Stimulated activated CD8-positive, alpha-beta memory T cell treated with anti-CD3 and anti-CD28 coated beads, Interleukin-4, amount 100 ng/mL, for 48 hours (primary cell): ENCODE results near the gene KCNIP1.
A peak's percentile ranks its signal among the peaks of the same experiment; 100 is the strongest.

Experiments used
- DNase-seq: peaks from one replicate; pipeline ENCODE4 v3.0.0-alpha.2; 2020

The KCNIP1 gene

DNA sequence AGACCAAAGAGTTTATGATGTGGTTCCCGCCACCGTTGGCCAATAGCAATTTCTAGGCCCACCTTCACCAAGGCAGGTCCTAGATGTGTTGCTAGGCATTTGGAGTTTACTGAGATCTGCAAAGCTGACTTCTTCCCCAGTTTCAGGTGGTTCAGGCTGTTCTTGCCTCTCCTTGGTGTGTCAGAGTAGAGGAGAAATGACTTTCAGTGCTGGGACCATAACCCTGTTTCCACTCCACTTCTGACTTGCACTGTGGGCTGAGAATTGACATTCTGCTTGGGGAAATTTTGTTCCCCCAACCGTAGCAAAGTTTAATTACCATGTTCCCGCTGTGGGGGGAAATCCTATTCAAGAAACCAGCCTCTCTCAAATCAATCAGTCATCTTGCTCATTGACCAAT, 151.7 kb downstream of the KCNIP1 start:
- DNase-seq, result no peak

DNA sequence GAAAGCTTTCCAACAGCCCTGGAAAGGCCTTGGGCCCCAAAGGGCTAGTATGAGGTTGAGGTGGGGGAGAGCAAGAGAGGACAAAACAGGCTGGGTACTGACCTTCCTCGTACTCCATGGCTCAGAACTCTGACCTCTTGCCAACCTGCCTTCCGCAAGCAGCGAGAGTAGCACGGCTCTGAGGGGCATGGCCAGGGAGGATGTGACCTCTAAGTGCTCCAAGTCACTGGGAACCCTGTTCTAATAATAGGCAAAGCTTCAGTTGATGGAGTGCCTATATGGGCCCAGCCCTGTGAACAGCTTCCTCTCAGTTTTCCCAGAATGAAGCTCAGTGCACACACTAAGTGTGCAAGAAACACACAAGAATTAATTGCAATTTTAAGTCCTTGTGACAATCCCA, 152.1 kb downstream of the KCNIP1 start:
- DNase-seq, result no peak

- no peak for DNase-seq
These were observed 152.5 kb downstream of the KCNIP1 start for GRCh38 chr5:170656346-170656745.

- DNase-seq, result no peak
These were observed 156.7 kb downstream of the KCNIP1 start for GRCh38 chr5:170660531-170660930.

DNA sequence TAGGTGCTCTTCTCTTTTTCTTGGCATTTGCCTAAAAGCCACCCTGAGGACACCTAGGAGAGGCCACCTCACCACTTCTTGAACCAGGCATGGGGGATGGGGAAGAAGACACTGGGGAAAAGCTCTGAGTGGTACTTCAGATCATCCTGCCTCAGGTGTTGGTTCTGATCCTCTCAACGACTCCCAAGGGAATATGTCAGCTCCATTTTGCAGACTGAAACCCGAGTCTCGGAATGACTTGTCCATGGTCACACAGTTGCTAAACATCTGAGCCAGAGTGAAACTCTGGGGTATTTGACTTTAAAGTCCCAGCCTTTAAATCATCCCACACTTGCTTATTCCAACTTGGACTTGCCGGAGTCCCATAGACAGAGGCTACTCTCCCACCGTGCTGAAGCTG, 159.1 kb downstream of the KCNIP1 start:
- no peak for DNase-seq

GRCh38 chr5:170678811-170679210, 175.0 kb downstream of the KCNIP1 start:
- no peak for DNase-seq

GRCh38 chr5:170681013-170681433, 177.2 kb downstream of the KCNIP1 start:
- peak; percentile 69 for DNase-seq

DNA sequence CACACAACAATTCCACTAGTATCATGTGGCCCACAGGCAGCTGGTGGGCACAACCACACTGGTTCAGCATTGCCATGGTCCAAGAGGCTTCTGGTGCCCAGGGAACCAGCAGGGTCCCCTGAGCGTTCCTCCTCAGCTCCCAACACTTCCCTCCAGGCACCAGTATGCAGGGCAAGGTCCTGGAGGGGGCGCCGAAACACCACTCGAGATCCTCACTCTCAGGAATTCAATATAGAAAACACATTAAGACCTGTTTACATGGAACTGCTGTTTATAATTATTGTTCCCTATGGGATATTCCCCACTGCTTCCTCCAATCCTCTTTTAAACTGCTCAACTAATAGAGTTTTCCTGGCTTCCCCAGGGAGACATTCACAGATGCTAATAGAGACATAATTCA, 187.8 kb downstream of the KCNIP1 start:
- no peak for DNase-seq

GRCh38 chr5:170693701-170694100, 189.9 kb downstream of the KCNIP1 start:
- DNase-seq, result no peak

- no peak for DNase-seq
These were observed 191.1 kb downstream of the KCNIP1 start for GRCh38 chr5:170694911-170695310.

GRCh38 chr5:170697031-170697430, 193.2 kb downstream of the KCNIP1 start:
- DNase-seq, result no peak

DNA sequence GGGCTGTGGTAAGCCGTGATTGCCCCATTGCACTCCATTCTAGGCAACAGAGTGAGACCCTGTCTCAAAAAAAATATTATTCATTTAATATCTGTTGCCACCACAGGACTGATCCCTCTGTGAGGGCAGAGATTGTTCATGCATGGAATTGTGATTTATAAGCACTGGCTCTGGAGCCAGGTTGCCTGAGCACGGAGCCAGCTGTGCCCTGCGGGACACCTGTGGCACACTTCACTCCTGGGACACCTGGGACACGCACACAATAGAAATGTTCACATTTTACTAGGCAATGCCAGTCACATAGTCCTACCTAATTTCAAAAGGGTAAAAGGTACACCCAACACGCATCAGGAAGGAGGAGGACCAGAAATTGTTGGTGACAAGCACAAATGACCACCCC, 196.7 kb downstream of the KCNIP1 start:
- no peak for DNase-seq

GRCh38 chr5:170701334-170701733, 197.5 kb downstream of the KCNIP1 start:
- DNase-seq, result no peak

- no peak for DNase-seq
These were observed 200.8 kb downstream of the KCNIP1 start for GRCh38 chr5:170704417-170705192.

GRCh38 chr5:170709640-170710039, 205.8 kb downstream of the KCNIP1 start:
- DNase-seq, result no peak

GRCh38 chr5:170711300-170711699, 207.5 kb downstream of the KCNIP1 start:
- DNase-seq, result no peak

- no peak for DNase-seq
These were observed 211.3 kb downstream of the KCNIP1 start for GRCh38 chr5:170715141-170715540.

DNA sequence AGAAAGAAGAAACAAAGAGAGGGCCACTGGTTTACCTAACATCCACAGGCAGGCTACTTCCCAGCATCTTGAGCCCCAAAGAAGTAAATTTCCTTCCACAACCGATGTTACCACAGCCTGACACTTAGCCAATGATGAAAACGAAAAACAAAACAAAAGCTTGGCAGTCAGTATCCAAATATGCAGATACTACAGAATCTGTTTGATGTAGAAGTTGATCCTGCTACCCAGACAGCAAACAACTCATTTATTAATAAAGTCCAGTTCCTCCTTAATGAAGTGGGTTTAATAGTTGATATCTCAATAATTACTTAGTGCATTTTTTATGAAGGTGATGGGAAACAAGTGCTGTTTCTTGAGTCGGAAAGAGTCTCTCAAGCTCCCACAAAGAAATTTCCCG, 212.6 kb downstream of the KCNIP1 start:
- no peak for DNase-seq

GRCh38 chr5:170719551-170719950, 215.7 kb downstream of the KCNIP1 start:
- DNase-seq, result no peak

- no peak for DNase-seq
These were observed 216.4 kb downstream of the KCNIP1 start for GRCh38 chr5:170720179-170720578.

GRCh38 chr5:170720984-170721383, 217.2 kb downstream of the KCNIP1 start:
- no peak for DNase-seq

DNA sequence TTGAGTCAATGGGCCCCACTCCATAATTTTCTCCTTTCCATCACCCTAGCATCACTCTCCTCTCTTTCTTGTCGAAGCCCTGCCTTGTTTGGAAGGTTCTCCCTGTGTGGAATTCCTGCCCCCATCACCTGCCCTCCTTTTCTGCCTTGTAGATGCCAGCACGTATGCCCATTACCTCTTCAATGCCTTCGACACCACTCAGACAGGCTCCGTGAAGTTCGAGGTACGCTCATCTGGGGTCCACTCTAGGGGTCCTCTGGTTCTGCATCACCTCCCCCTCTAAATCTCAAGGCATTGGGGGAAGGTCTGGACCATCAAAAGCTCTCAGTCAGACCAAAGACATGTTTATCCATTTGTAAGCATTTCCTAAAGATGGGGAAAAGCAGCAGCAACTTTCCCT, 217.9 kb downstream of the KCNIP1 start:
- DNase-seq, result no peak

DNA sequence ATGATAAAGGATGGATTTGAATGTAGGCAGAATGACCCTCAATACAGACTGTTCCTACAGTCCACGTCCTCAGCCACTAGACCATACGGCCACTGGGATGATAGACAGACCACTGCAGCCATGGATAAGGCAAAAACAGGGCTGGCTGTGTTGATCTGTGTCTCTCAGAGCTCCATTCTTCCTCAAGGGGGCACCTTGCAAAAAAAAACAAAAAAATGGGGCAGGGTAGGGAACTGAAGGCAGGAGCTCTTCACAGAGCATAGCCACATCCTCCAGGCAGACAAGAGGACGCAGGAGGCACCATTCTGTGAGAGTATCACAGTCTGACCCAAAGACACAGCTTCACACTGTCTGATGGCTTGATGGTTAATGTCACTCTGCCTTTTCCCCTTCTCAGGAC, 218.5 kb downstream of the KCNIP1 start:
- DNase-seq, result no peak

DNA sequence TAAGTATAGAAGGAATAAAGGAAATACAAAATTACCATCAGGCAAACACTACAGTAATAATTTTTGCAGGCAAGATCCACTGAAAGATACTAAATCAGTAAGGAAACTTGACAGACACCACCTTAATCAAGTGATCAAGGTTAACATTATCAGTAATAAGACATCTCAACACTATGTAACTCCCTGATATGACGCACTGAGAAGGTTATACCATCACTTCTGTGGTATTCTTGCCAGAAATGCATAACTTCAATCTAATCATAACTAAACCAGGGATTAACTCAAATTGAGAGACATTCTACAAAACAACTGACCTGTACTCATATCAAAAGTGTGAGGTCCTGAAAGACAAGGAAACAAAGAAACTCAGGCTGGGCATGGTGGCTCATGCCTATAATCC, 227.2 kb downstream of the KCNIP1 start:
- DNase-seq, result no peak

GRCh38 chr5:170732685-170733084, 228.9 kb downstream of the KCNIP1 start:
- DNase-seq, result no peak
